Immature natural killer cell (primary cell): Measurements from ENCODE around the gene PNPLA3. TPM values are rescaled to one million over a fixed set of nuclear protein-coding genes. Genes with fewer than 3 reads are reported as not detected.

ENCODE experiments used
- DNase-seq, 3 donors: peaks; one replicate each; pipeline ENCODE4 v3.0.0; 2022; ENCODE audit warnings: mixed read lengths in 1 of 3
- H3K27ac Mint-ChIP-seq, 6 donors: one replicate each; pipeline ENCODE4 v1.8.0; 2020; ENCODE audit warnings: mixed read lengths in 6 of 6, mild to moderate bottlenecking in 5 of 6, inconsistent platforms in 4 of 6, moderate library complexity in 3 of 6
- H3K27me3 Mint-ChIP-seq, 3 donors: one replicate each; pipeline ENCODE4 v1.8.0; 2020 to 2021; ENCODE audit warnings: low read depth in 3 of 3, mild to moderate bottlenecking in 3 of 3, mixed read lengths in 3 of 3, moderate library complexity in 3 of 3, inconsistent platforms in 1 of 3
- H3K36me3 Mint-ChIP-seq, 3 donors: one replicate each; pipeline ENCODE4 v1.8.0; 2020; ENCODE audit warnings: mixed read lengths in 3 of 3, inconsistent platforms in 2 of 3, mild to moderate bottlenecking in 2 of 3
- H3K4me1 Mint-ChIP-seq, 2 donors: one replicate each; pipeline ENCODE4 v1.8.0; 2020; ENCODE audit warnings: inconsistent platforms in 2 of 2, mild to moderate bottlenecking in 2 of 2, mixed read lengths in 2 of 2, moderate library complexity in 1 of 2
- H3K4me3 Mint-ChIP-seq, 5 donors: one replicate each; pipeline ENCODE4 v1.8.0; 2020; ENCODE audit warnings: mild to moderate bottlenecking in 5 of 5, mixed read lengths in 5 of 5, inconsistent platforms in 3 of 5, moderate library complexity in 3 of 5
- H3K9me3 Mint-ChIP-seq, 6 donors: one replicate each; pipeline ENCODE4 v1.8.0; 2020; ENCODE audit warnings: mild to moderate bottlenecking in 6 of 6, mixed read lengths in 6 of 6, inconsistent platforms in 4 of 6, moderate library complexity in 3 of 6
- polyA plus RNA-seq, 3 donors: library from polyadenylated mRNA; unstranded; fragments of 300-500 nt; fragmentation: Illumina TruSeq; gene quantifications; one replicate each; pipeline ENCODE4 v1.2.3, GENCODE V29; 2021

PNPLA3 gene
- polyA plus RNA-seq, 3 donors from 2014 or later, result not detected

- Mint-ChIP-seq H3K27ac (peak overlapping the region in 5 of 6 donors; percentile 68 to 92 (median 76)), H3K4me1 (peaks cover 5 to 7% of the 10 kb centered on the region in 2 donors), H3K9me3 (no peaks in the 10 kb centered on the region), H3K27me3 (peaks cover 5 to 11% (median 9%) of the 10 kb centered on the region in 3 donors), H3K36me3 (no peaks in the 10 kb centered on the region), H3K4me3 (peak overlapping the region; percentile 87 to 91 (median 89))
- DNase-seq, result peak; percentile 8 to 13 (median 11)
These were observed 414 bp upstream of the PNPLA3 start for GRCh38 chr22:43923191-43923590.

GRCh38 chr22:43924877-43925276 is 1.3 kb downstream of the PNPLA3 start:
- H3K9me3 Mint-ChIP-seq, result no peaks in the 10 kb centered on the region
- no peak for DNase-seq
- peaks cover 5 to 7% of the 10 kb centered on the region in 2 donors for H3K4me1 Mint-ChIP-seq
- H3K27ac Mint-ChIP-seq, result peak overlapping the region in 1 of 6 donors; percentile 37
- H3K27me3 Mint-ChIP-seq, result peaks cover 5 to 19% (median 8%) of the 10 kb centered on the region in 3 donors
- H3K4me3 Mint-ChIP-seq, result peak overlapping the region; percentile 50 to 77 (median 62)
- no peaks in the 10 kb centered on the region for H3K36me3 Mint-ChIP-seq

DNA sequence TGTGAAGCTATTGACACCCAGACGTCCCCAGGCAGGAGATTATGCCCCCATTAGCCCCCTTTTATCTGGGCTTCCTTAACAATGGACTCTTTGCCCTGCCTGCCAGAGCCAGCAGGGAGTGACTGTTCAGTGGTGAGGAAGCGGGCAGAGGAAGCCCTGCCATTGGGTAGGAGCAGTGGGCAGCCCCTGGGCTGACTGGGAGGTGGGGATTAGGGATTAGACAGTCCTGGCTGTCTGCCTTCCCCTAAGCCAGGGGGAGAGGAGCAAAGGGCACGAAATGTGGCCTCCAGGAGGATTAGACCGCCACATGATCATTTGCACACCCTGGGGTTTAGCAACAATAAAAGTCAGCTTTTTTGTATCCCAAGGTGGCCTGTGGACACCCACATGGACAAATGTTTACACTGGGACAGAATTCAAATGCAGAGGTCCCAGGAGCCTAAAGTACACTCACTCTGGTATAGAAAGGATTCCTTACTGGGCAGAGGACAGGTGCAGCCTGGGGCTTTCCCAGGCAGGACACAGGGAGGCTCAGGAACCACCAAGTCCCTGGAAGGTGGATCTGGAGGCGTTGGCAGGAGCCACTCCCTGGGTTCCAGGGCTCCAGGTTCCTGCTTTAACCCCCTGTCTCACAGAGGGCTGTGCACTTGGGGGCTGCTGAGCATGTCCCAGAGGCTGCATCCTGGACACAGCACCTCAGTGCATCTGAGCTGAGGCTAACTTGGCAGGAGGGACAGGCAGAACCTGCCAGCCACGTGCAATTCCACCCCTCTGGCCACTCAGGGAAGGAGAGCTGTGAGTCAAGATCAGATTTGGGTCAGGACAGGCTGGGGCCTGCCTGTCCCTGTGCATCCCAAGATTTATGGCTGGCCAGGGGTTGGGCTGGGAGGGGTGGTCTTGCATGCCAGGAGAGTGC is 2.1 kb downstream of the PNPLA3 start:
- DNase-seq, result no peak
- peak overlapping the region; percentile 41 to 77 (median 62) for H3K4me3 Mint-ChIP-seq
- H3K27me3 Mint-ChIP-seq, result peaks cover 5 to 19% (median 8%) of the 10 kb centered on the region in 3 donors
- H3K9me3 Mint-ChIP-seq, result no peaks in the 10 kb centered on the region
- peak overlapping the region in 1 of 6 donors; percentile 35 for H3K27ac Mint-ChIP-seq
- no peaks in the 10 kb centered on the region for H3K36me3 Mint-ChIP-seq
- peaks cover 5 to 7% of the 10 kb centered on the region in 2 donors for H3K4me1 Mint-ChIP-seq

- Mint-ChIP-seq H3K36me3 (no peaks in the 10 kb centered on the region), H3K9me3 (no peaks in the 10 kb centered on the region), H3K4me3 (no peak overlapping the region), H3K27ac (no peak overlapping the region), H3K27me3 (peaks cover 3 to 19% (median 5%) of the 10 kb centered on the region in 3 donors), H3K4me1 (peaks cover 5 to 7% of the 10 kb centered on the region in 2 donors)
- no peak for DNase-seq
These were observed 2.7 kb downstream of the PNPLA3 start for GRCh38 chr22:43926349-43926710.

GRCh38 chr22:43928468-43928867 is 4.9 kb downstream of the PNPLA3 start:
- Mint-ChIP-seq H3K27ac (no peak overlapping the region), H3K9me3 (no peaks in the 10 kb centered on the region), H3K4me3 (no peak overlapping the region), H3K4me1 (no peaks in the 10 kb centered on the region), H3K27me3 (peaks cover 5 to 15% (median 9%) of the 10 kb centered on the region in 3 donors), H3K36me3 (no peaks in the 10 kb centered on the region)
- DNase-seq, result no peak

GRCh38 chr22:43928908-43929307 is 5.3 kb downstream of the PNPLA3 start:
- Mint-ChIP-seq H3K4me3 (no peak overlapping the region), H3K36me3 (no peaks in the 10 kb centered on the region), H3K27ac (no peak overlapping the region), H3K9me3 (no peaks in the 10 kb centered on the region), H3K4me1 (no peaks in the 10 kb centered on the region), H3K27me3 (peaks cover 5 to 15% (median 12%) of the 10 kb centered on the region in 3 donors)
- DNase-seq, result no peak

DNA sequence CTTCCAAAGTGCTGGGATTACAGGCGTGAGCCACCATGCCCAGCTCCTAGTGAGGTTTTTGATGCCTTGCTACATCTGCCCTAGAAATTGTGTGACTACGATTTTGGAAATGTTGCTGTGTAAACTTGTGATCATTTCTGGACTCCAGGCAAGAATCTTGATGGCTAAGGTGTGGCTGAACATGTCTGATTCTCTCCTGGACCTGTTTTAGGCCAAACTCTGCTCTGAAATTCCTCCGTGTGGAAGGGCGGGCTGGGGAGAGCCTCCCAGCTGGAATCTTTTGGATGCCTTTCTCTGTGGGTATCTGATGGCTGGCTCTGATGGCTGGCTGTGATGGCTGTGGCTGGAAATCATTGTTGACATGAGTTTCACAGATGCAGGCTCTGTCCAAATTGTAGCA is 8.2 kb downstream of the PNPLA3 start:
- Mint-ChIP-seq H3K4me3 (no peak overlapping the region), H3K9me3 (peaks cover 0 to 1% (median 0%) of the 10 kb centered on the region in 6 donors), H3K36me3 (no peaks in the 10 kb centered on the region), H3K4me1 (no peaks in the 10 kb centered on the region), H3K27me3 (peaks cover 2 to 11% (median 11%) of the 10 kb centered on the region in 3 donors), H3K27ac (no peak overlapping the region)
- DNase-seq, result no peak

- Mint-ChIP-seq H3K27me3 (peaks cover 0 to 7% (median 4%) of the 10 kb centered on the region in 3 donors), H3K4me3 (no peak overlapping the region), H3K9me3 (no peaks in the 10 kb centered on the region), H3K4me1 (no peaks in the 10 kb centered on the region), H3K36me3 (no peaks in the 10 kb centered on the region), H3K27ac (no peak overlapping the region)
- DNase-seq, result no peak
These were observed 17.8 kb downstream of the PNPLA3 start for GRCh38 chr22:43941449-43941848.

DNA sequence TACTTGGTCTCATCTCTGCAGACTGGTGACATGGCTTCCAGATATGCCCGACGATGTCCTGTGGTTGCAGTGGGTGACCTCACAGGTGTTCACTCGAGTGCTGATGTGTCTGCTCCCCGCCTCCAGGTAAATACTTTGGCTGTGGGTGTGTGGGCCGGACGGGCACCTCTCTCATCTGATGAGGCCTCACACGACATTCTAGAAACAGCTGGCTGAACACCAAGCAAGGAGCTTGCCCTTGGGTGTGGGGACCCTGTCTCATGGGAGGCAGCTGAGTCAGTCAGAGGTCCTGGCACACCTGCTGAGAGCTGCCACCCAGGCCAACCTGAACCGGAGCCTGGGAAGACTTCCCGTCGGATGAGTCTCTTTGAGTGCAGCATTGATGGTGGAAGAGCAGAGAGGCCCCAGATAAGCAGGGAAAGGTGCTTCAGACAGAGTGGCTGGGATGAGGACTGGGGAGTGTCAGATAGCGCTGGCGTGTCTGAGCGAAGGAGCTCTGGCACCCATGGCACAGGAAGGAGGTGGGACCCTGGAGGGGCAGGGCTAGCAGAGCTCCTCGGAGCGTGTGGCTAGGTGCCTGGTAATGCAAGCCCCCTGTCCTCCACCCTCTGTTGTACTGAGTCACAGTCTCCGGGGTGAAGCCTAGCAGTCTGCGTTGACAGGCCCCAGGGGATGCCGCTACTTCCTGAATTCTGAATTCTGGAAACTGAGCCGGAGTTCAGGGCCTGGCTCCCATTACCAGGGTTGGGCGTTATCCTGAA is 21.2 kb downstream of the PNPLA3 start:
- Mint-ChIP-seq H3K27me3 (peaks cover 3 to 9% (median 5%) of the 10 kb centered on the region in 3 donors), H3K4me1 (no peaks in the 10 kb centered on the region), H3K9me3 (no peaks in the 10 kb centered on the region), H3K27ac (no peak overlapping the region), H3K4me3 (no peak overlapping the region), H3K36me3 (no peaks in the 10 kb centered on the region)
- no peak for DNase-seq

- Mint-ChIP-seq H3K4me3 (no peak overlapping the region), H3K9me3 (no peaks in the 10 kb centered on the region), H3K27me3 (peaks cover 3 to 9% (median 4%) of the 10 kb centered on the region in 3 donors), H3K27ac (no peak overlapping the region), H3K36me3 (no peaks in the 10 kb centered on the region), H3K4me1 (no peaks in the 10 kb centered on the region)
- peak; percentile 40 to 43 (median 40) for DNase-seq
These were observed 22.2 kb downstream of the PNPLA3 start for GRCh38 chr22:43945632-43946383.

DNA sequence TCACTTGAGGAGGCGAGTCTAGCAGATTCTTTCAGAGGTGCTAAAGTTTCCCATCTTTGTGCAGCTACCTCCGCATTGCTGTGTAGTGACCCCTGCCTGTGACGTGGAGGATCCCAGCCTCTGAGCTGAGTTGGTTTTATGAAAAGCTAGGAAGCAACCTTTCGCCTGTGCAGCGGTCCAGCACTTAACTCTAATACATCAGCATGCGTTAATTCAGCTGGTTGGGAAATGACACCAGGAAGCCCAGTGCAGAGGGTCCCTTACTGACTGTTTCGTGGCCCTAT is 22.7 kb downstream of the PNPLA3 start:
- Mint-ChIP-seq H3K4me1 (no peaks in the 10 kb centered on the region), H3K27ac (no peak overlapping the region), H3K4me3 (no peak overlapping the region)

DNA sequence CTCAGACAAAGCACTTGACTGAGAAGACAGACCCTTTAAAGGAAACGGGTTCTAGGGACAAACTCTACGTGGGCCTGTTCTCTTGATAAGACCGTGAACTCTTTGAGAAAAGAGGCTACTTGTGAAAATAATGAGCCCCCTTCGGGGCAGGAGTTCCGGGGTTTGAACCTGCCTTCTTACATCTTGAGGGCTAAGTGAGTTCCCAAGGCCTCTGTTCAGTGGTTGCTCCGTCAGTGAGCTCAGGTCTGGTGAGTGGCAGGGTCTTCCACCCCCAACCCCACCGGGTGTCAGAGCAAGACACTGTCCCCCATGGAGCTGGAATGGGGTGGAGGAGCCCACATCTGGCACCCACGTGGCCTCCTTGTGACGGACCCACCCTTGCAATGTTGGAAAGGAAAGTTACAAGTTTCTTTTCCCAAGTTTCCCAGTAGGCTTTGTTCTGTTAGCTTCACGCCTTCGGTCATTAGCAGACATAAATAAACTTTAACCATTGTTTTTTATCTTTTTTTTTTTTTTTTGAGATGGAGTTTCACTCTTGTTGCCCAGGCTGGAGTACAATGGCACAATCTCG is 25.3 kb downstream of the PNPLA3 start:
- DNase-seq, result no peak
- Mint-ChIP-seq H3K4me3 (no peak overlapping the region), H3K27me3 (peaks cover 4 to 9% (median 7%) of the 10 kb centered on the region in 3 donors), H3K4me1 (peaks cover under 1 to 1% of the 10 kb centered on the region in 2 donors), H3K27ac (no peak overlapping the region), H3K36me3 (no peaks in the 10 kb centered on the region), H3K9me3 (no peaks in the 10 kb centered on the region)

More for the DNA sequence above, 22.7 kb downstream of the PNPLA3 start:
- Mint-ChIP-seq H3K27me3 (peaks cover 4 to 9% (median 4%) of the 10 kb centered on the region in 3 donors), H3K9me3 (no peaks in the 10 kb centered on the region), H3K36me3 (no peaks in the 10 kb centered on the region)
- DNase-seq, result no peak

DNA sequence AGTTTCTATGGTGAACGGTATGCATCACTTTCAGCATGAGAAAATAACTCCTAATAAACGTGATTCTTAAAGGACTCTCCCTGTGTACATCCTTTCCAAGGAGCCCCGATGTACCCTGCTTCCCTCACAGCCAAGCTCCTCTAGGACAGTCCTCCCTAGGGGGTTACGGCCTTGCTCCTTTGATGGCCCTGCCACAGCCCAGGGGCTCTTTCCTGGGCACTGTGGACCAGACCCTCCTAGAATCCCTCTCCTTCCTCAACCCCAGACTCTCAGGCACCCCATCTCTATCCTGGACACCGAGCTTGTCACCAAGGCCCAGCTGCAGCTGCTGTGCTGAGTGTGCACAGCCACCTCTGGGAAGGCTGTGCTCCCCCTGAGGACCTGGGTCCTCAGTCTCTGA is 27.8 kb downstream of the PNPLA3 start:
- Mint-ChIP-seq H3K4me1 (peaks cover 24% of the 10 kb centered on the region in 2 donors), H3K27me3 (peaks cover 6 to 10% (median 8%) of the 10 kb centered on the region in 3 donors), H3K36me3 (no peaks in the 10 kb centered on the region), H3K27ac (no peak overlapping the region), H3K4me3 (no peak overlapping the region), H3K9me3 (no peaks in the 10 kb centered on the region)
- DNase-seq, result no peak
